Stimulated activated CD4-positive, alpha-beta T cell treated with anti-CD3 and anti-CD28 coated beads, Interleukin-12 subunit alpha, Interleukin-12 subunit beta, amount 100 ng/mL, for 4 hours (primary cell): Measurements from ENCODE around the gene GOLGA8M.
"Not testable (repeated sequence)": the region's sequence is repeated elsewhere in the genome, so short reads cannot be mapped to it uniquely, and the experiment has no call there.

Source experiments
- DNase-seq: peaks from one replicate; pipeline ENCODE4 v3.0.0-alpha.2; 2020

The GOLGA8M gene

GRCh38 chr15:28655329-28656017 lies 56.7 kb downstream of the GOLGA8M start:
- DNase-seq: not testable (repeated sequence)

GRCh38 chr15:28654194-28654593 lies 58.0 kb downstream of the GOLGA8M start:
- not testable (repeated sequence) for DNase-seq

GRCh38 chr15:28652538-28652937 lies 59.7 kb downstream of the GOLGA8M start:
- not testable (repeated sequence) for DNase-seq
